ENCODE results near the gene LKAAEAR1.

- no peak for TF ChIP-seq NFE2L2 (IDR thresholded peaks at IDR 0.05; ENCODE audit: low read depth, low read length)
- no peak for TF ChIP-seq CTCF (conservative IDR thresholded peaks at IDR 0.05; ENCODE audit: low read depth, low read length)
- no peak for TF ChIP-seq FOS (IDR thresholded peaks at IDR 0.05; ENCODE audit: low read depth, low read length)
- TF ChIP-seq RFX5 (IDR thresholded peaks at IDR 0.05; ENCODE audit: low read depth, low read length): no peak
- no peak for TF ChIP-seq MXI1 (IDR thresholded peaks at IDR 0.05; ENCODE audit: borderline replicate concordance, low read depth, low read length)
- TF ChIP-seq USF2 (IDR thresholded peaks at IDR 0.05; ENCODE audit: low read depth, low read length): no peak
- no peak for TF ChIP-seq POLR2A (IDR thresholded peaks at IDR 0.05; ENCODE audit: low read depth, low read length)
- TF ChIP-seq SMC3 (IDR thresholded peaks at IDR 0.05; ENCODE audit: low read depth, low read length): no peak
- TF ChIP-seq BHLHE40 (IDR thresholded peaks at IDR 0.05; ENCODE audit: low read depth, low read length): no peak
- no peak for TF ChIP-seq CHD1 (IDR thresholded peaks at IDR 0.05; ENCODE audit: low read depth, low read length)
- no peak for TF ChIP-seq MAZ (IDR thresholded peaks at IDR 0.05; ENCODE audit: borderline replicate concordance, low read depth, low read length)
- no peak for TF ChIP-seq MAFK (IDR thresholded peaks at IDR 0.05; ENCODE audit: low read depth, low read length)
- no peak for TF ChIP-seq ELK1 (IDR thresholded peaks at IDR 0.05; ENCODE audit: borderline replicate concordance, low read depth, low read length)
Observed at GRCh38 chr20:64113444-64113775, 29.2 kb upstream of the LKAAEAR1 start.
